Measurements from ENCODE around the gene TNK1.

TNK1 gene

GRCh38 chr17:7380321-7380720, 568 bp upstream of the TNK1 start:
- Histone ChIP-seq H3K27ac (ENCODE audit: insufficient read depth in 1 of 2, low read depth in 1 of 2, low read length in 2 of 2, poor library complexity in 1 of 2, severe bottlenecking in 2 of 2) (no peak overlapping the region), H3K9me3 (ENCODE audit: control extremely low read depth in 1 of 5, control insufficient read depth in 4 of 5, insufficient read depth in 2 of 5, low read depth in 1 of 5, low read length in 4 of 5) (peaks cover 0 to 11% (median 3%) of the 10 kb centered on the region in 5 experiments), H3K4me3 (ENCODE audit: control insufficient read depth in 1 of 7, extremely low read depth in 1 of 7, insufficient read depth in 4 of 7, low read depth in 2 of 7, low read length in 6 of 7) (peak overlapping the region in 4 of 7 experiments; percentile 42 to 75 (median 52)), H3K36me3 (ENCODE audit: control insufficient read depth in 4 of 4, insufficient read depth in 4 of 4, low read length in 3 of 4) (no peaks in the 10 kb centered on the region), H3K27me3 (replicated peaks in 2 of 5; ENCODE audit: control insufficient read depth in 4 of 5, insufficient read depth in 5 of 5, low read length in 4 of 5) (peaks cover 2 to 38% (median 23%) of the 10 kb centered on the region in 5 experiments), H3K4me1 (ENCODE audit: control extremely low read depth in 1 of 4, control insufficient read depth in 4 of 4, insufficient read depth in 4 of 4, low read length in 3 of 4) (peaks cover 0 to 31% (median 18%) of the 10 kb centered on the region in 4 experiments)
- DNase-seq = no peak
- CTCF ChIA-PET = interaction anchor here (0.8 to 2.0 kb wide), 3 partner anchors 10 to 24 kb away, joined by 3 to 6 read pairs (median 5); partner anchors contain the start of gene PLSCR3
- 45% methylated on average over 6 of the region's 7 CpGs for WGBS (ENCODE audit: insufficient coverage)
- POLR2A ChIA-PET = no interaction called here

GRCh38 chr17:7382901-7383300, 2.0 kb downstream of the TNK1 start:
- CTCF ChIA-PET = interaction anchor here (0.9 to 1.9 kb wide), 3 partner anchors 8 to 54 kb away, joined by 3 to 5 read pairs (median 5); no protein-coding TSS in a partner anchor
- POLR2A ChIA-PET = no interaction called here

GRCh38 chr17:7383371-7383741, 2.5 kb downstream of the TNK1 start:
- peaks cover 0 to 2% (median 0%) of the 10 kb centered on the region in 4 experiments for H3K36me3 ChIP-seq (ENCODE audit: control insufficient read depth in 4 of 4, insufficient read depth in 4 of 4, low read length in 3 of 4)
- no peak overlapping the region for H3K27ac ChIP-seq (ENCODE audit: insufficient read depth in 1 of 2, low read depth in 1 of 2, low read length in 2 of 2, poor library complexity in 1 of 2, severe bottlenecking in 2 of 2)
- WGBS (ENCODE audit: insufficient coverage) = 92% methylated on average over 10 of the region's 11 CpGs
- H3K4me1 ChIP-seq (ENCODE audit: control extremely low read depth in 1 of 4, control insufficient read depth in 4 of 4, insufficient read depth in 4 of 4, low read length in 3 of 4) = peaks cover 0 to 31% (median 18%) of the 10 kb centered on the region in 4 experiments
- peaks cover 2 to 38% (median 23%) of the 10 kb centered on the region in 5 experiments for H3K27me3 ChIP-seq (replicated peaks in 2 of 5; ENCODE audit: control insufficient read depth in 4 of 5, insufficient read depth in 5 of 5, low read length in 4 of 5)
- ChIA-PET CTCF (interaction anchor here (1.9 kb wide), 2 partner anchors 28 to 54 kb away, joined by 5 read pairs; no protein-coding TSS in a partner anchor), POLR2A (interaction anchor here (0.5 kb wide), 1 partner anchor 266 kb away, joined by 4 read pairs; no protein-coding TSS in a partner anchor)
- peaks cover 0 to 11% (median 3%) of the 10 kb centered on the region in 5 experiments for H3K9me3 ChIP-seq (ENCODE audit: control extremely low read depth in 1 of 5, control insufficient read depth in 4 of 5, insufficient read depth in 2 of 5, low read depth in 1 of 5, low read length in 4 of 5)
- no peak for DNase-seq
- H3K4me3 ChIP-seq (ENCODE audit: control insufficient read depth in 1 of 7, extremely low read depth in 1 of 7, insufficient read depth in 4 of 7, low read depth in 2 of 7, low read length in 6 of 7) = peak overlapping the region in 3 of 7 experiments; percentile 67 to 81 (median 70)

More at GRCh38 chr17:7382901-7383300, 2.0 kb downstream of the TNK1 start:
- Histone ChIP-seq H3K27ac (ENCODE audit: insufficient read depth in 1 of 2, low read depth in 1 of 2, low read length in 2 of 2, poor library complexity in 1 of 2, severe bottlenecking in 2 of 2) (no peak overlapping the region), H3K27me3 (replicated peaks in 2 of 5; ENCODE audit: control insufficient read depth in 4 of 5, insufficient read depth in 5 of 5, low read length in 4 of 5) (peaks cover 2 to 38% (median 23%) of the 10 kb centered on the region in 5 experiments), H3K4me3 (ENCODE audit: control insufficient read depth in 1 of 7, extremely low read depth in 1 of 7, insufficient read depth in 4 of 7, low read depth in 2 of 7, low read length in 6 of 7) (no peak overlapping the region), H3K4me1 (ENCODE audit: control extremely low read depth in 1 of 4, control insufficient read depth in 4 of 4, insufficient read depth in 4 of 4, low read length in 3 of 4) (peaks cover 0 to 31% (median 18%) of the 10 kb centered on the region in 4 experiments), H3K36me3 (ENCODE audit: control insufficient read depth in 4 of 4, insufficient read depth in 4 of 4, low read length in 3 of 4) (peaks cover 0 to 2% (median 0%) of the 10 kb centered on the region in 4 experiments), H3K9me3 (ENCODE audit: control extremely low read depth in 1 of 5, control insufficient read depth in 4 of 5, insufficient read depth in 2 of 5, low read depth in 1 of 5, low read length in 4 of 5) (peaks cover 0 to 11% (median 3%) of the 10 kb centered on the region in 5 experiments)
- no peak for DNase-seq
- WGBS (ENCODE audit: insufficient coverage) = 98% methylated on average over 10 of the region's 10 CpGs

- 13% methylated on average over 62 of the region's 65 CpGs for WGBS (ENCODE audit: insufficient coverage)
- Histone ChIP-seq H3K36me3 (ENCODE audit: control insufficient read depth in 4 of 4, insufficient read depth in 4 of 4, low read length in 3 of 4) (peaks cover 0 to 5% (median 2%) of the 10 kb centered on the region in 4 experiments), H3K4me1 (ENCODE audit: control extremely low read depth in 1 of 4, control insufficient read depth in 4 of 4, insufficient read depth in 4 of 4, low read length in 3 of 4) (peaks cover 0 to 31% (median 18%) of the 10 kb centered on the region in 4 experiments), H3K27ac (ENCODE audit: insufficient read depth in 1 of 2, low read depth in 1 of 2, low read length in 2 of 2, poor library complexity in 1 of 2, severe bottlenecking in 2 of 2) (no peak overlapping the region), H3K27me3 (replicated peaks in 2 of 5; ENCODE audit: control insufficient read depth in 4 of 5, insufficient read depth in 5 of 5, low read length in 4 of 5) (peaks cover 2 to 38% (median 23%) of the 10 kb centered on the region in 5 experiments), H3K9me3 (ENCODE audit: control extremely low read depth in 1 of 5, control insufficient read depth in 4 of 5, insufficient read depth in 2 of 5, low read depth in 1 of 5, low read length in 4 of 5) (peaks cover 0 to 11% (median 3%) of the 10 kb centered on the region in 5 experiments), H3K4me3 (ENCODE audit: control insufficient read depth in 1 of 7, extremely low read depth in 1 of 7, insufficient read depth in 4 of 7, low read depth in 2 of 7, low read length in 6 of 7) (peak overlapping the region; percentile 48 to 81 (median 57))
- POLR2A ChIA-PET = interaction anchor here (0.5 to 1.1 kb wide), 2 partner anchors 28 to 265 kb away, joined by 4 read pairs; no protein-coding TSS in a partner anchor
- DNase-seq = peak; percentile 53 to 76 (median 70)
- CTCF ChIA-PET = interaction anchor here (1.2 to 1.9 kb wide), 3 partner anchors 11 to 53 kb away, joined by 4 to 5 read pairs (median 5); no protein-coding TSS in a partner anchor
Observed at GRCh38 chr17:7383742-7384488, 3.0 kb downstream of the TNK1 start.

GRCh38 chr17:7384489-7385081, 3.7 kb downstream of the TNK1 start:
- peaks cover 0 to 10% (median 5%) of the 10 kb centered on the region in 4 experiments for H3K36me3 ChIP-seq (ENCODE audit: control insufficient read depth in 4 of 4, insufficient read depth in 4 of 4, low read length in 3 of 4)
- peaks cover under 1 to 38% (median 23%) of the 10 kb centered on the region in 5 experiments for H3K27me3 ChIP-seq (replicated peaks in 2 of 5; ENCODE audit: control insufficient read depth in 4 of 5, insufficient read depth in 5 of 5, low read length in 4 of 5)
- peaks cover 0 to 6% (median 0%) of the 10 kb centered on the region in 5 experiments for H3K9me3 ChIP-seq (ENCODE audit: control extremely low read depth in 1 of 5, control insufficient read depth in 4 of 5, insufficient read depth in 2 of 5, low read depth in 1 of 5, low read length in 4 of 5)
- no peak for DNase-seq
- CTCF ChIA-PET = interaction anchor here (1.2 to 1.9 kb wide), 2 partner anchors 12 to 52 kb away, joined by 4 to 5 read pairs; no protein-coding TSS in a partner anchor
- no peak overlapping the region for H3K27ac ChIP-seq (ENCODE audit: insufficient read depth in 1 of 2, low read depth in 1 of 2, low read length in 2 of 2, poor library complexity in 1 of 2, severe bottlenecking in 2 of 2)
- H3K4me1 ChIP-seq (ENCODE audit: control extremely low read depth in 1 of 4, control insufficient read depth in 4 of 4, insufficient read depth in 4 of 4, low read length in 3 of 4) = peaks cover 0 to 31% (median 18%) of the 10 kb centered on the region in 4 experiments
- POLR2A ChIA-PET = interaction anchor here (0.7 to 1.1 kb wide), 2 partner anchors 18 to 29 kb away, joined by 3 to 4 read pairs; no protein-coding TSS in a partner anchor
- H3K4me3 ChIP-seq (ENCODE audit: control insufficient read depth in 1 of 7, extremely low read depth in 1 of 7, insufficient read depth in 4 of 7, low read depth in 2 of 7, low read length in 6 of 7) = peak overlapping the region in 6 of 7 experiments; percentile 48 to 81 (median 62)
- WGBS (ENCODE audit: insufficient coverage) = 53% methylated on average over 22 of the region's 23 CpGs

GRCh38 chr17:7388856-7389255, 8.0 kb downstream of the TNK1 start:
- CTCF ChIA-PET = interaction anchor here (1.7 kb wide), 1 partner anchor 19 kb away, joined by 3 read pairs; the partner anchor contains the start of gene NLGN2
- POLR2A ChIA-PET = no interaction called here
- Histone ChIP-seq H3K36me3 (ENCODE audit: control insufficient read depth in 4 of 4, insufficient read depth in 4 of 4, low read length in 3 of 4) (peaks cover 0 to 20% (median 7%) of the 10 kb centered on the region in 4 experiments), H3K4me1 (ENCODE audit: control extremely low read depth in 1 of 4, control insufficient read depth in 4 of 4, insufficient read depth in 4 of 4, low read length in 3 of 4) (peaks cover 0 to 14% (median 12%) of the 10 kb centered on the region in 4 experiments), H3K4me3 (ENCODE audit: control insufficient read depth in 1 of 7, extremely low read depth in 1 of 7, insufficient read depth in 4 of 7, low read depth in 2 of 7, low read length in 6 of 7) (no peak overlapping the region), H3K27me3 (replicated peaks in 2 of 5; ENCODE audit: control insufficient read depth in 4 of 5, insufficient read depth in 5 of 5, low read length in 4 of 5) (peaks cover 0 to 5% (median 0%) of the 10 kb centered on the region in 5 experiments), H3K27ac (ENCODE audit: insufficient read depth in 1 of 2, low read depth in 1 of 2, low read length in 2 of 2, poor library complexity in 1 of 2, severe bottlenecking in 2 of 2) (no peak overlapping the region), H3K9me3 (ENCODE audit: control extremely low read depth in 1 of 5, control insufficient read depth in 4 of 5, insufficient read depth in 2 of 5, low read depth in 1 of 5, low read length in 4 of 5) (no peaks in the 10 kb centered on the region)
- DNase-seq = no peak
- WGBS (ENCODE audit: insufficient coverage) = 97% methylated on average over 9 of the region's 10 CpGs

Data from common myeloid progenitor, CD34-positive (primary cell).